ENCODE results near the gene P2RX6. TPM values are rescaled to one million over a fixed set of nuclear protein-coding genes. Genes with fewer than 3 reads are reported as not detected.
A peak's percentile ranks its signal among the peaks of the same experiment; 100 is the strongest.

Gene P2RX6
- total RNA-seq, 5 donors from 2014 or later (not counting 1 experiment from before 2014, with no cell fraction given), result 0.29 to 1.6 (median 1.0) TPM

DNA sequence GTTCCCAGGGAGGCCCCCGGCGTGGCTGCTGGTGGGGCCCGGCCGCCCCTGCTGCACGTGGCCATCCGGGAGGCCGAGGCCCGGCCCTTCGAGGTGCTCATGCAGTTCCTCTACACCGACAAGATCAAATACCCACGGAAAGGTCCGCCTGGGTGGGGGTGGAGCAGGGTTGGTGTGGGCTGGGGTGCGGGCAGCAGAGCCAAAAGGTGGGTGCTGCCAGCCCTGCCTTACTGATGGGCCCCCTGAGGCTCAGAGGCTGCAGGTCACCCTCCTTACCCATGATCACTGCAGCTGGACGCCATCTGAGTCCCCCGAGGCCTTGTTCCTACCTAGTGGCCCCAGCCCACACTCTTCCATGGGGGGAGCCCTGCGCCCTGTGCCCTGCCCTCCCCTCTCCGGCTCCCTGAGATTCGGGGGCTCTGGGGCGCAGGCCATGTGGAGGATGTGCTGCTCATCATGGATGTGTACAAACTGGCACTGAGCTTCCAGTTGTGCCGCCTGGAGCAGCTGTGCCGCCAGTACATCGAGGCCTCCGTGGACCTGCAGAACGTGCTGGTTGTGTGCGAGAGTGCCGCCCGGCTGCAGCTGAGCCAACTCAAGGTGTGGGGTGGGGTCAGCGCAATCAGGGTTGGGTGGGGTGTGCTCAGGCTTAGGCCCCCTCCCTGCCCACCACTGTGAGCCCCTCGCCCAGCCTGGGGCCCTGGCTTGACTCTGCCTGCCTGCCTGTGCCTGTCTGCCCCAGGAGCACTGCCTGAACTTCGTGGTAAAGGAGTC, 20.6 kb upstream of the P2RX6 start:
- H3K36me3 ChIP-seq (ENCODE audit: control insufficient read depth in 2 of 2, extremely low read depth in 1 of 2, insufficient read depth in 1 of 2, low read length in 1 of 2), result peaks cover 15 to 61% of the 10 kb centered on the region in 2 donors
- Mint-ChIP-seq H3K9me3 (no peaks in the 10 kb centered on the region), H3K4me1 (peaks cover 8 to 12% (median 9%) of the 10 kb centered on the region in 3 donors), H3K36me3 (no peaks in the 10 kb centered on the region), H3K27me3 (no peaks in the 10 kb centered on the region), H3K27ac (peak overlapping the region in 1 of 2 donors; percentile 34), H3K4me3 (no peak overlapping the region)
- no peaks in the 10 kb centered on the region for H3K9me3 ChIP-seq
- WGBS (ENCODE audit: insufficient coverage), result 95% methylated on average over 15 of the region's 30 CpGs
- H3K27ac ChIP-seq (ENCODE audit: low read length), result no peak overlapping the region
- ChIA-PET POLR2A (no interaction called here), CTCF (interaction anchor here in 1 of 2 donors (0.6 kb wide), 1 partner anchor 1210 kb away, joined by 4 read pairs; no protein-coding TSS in a partner anchor)
- no peaks in the 10 kb centered on the region for H3K27me3 ChIP-seq (replicated peaks in 1 of 2; ENCODE audit: control insufficient read depth in 2 of 2, extremely low read depth in 1 of 2, insufficient read depth in 2 of 2, low read length in 1 of 2)
- H3K4me3 ChIP-seq (ENCODE audit: control insufficient read depth in 1 of 2, extremely low read depth in 1 of 2, low read length in 1 of 2), result no peak overlapping the region
- H3K4me1 ChIP-seq (ENCODE audit: control insufficient read depth in 1 of 2, extremely low read depth in 1 of 2, insufficient read depth in 2 of 2, low read length in 2 of 2), result peaks cover 0 to 18% of the 10 kb centered on the region in 2 experiments
- ATAC-seq (replicated peaks in 1 of 4), result no peak
- no peak for DNase-seq

DNA sequence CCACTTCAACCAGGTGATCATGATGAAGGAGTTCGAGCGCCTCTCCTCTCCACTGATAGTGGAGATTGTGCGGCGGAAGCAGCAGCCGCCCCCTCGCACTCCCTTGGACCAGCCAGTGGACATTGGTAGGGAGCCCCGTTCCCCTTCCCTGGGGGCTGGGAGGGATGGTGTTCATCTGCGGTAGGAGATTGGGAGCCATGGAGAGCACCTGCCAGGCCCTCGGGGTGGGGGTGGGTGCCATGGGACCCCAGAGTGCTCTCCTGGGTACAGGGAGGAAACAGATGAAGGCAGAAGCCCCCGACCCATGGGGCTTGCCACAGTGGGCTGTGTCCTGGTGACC, 20.1 kb upstream of the P2RX6 start:
- H3K36me3 ChIP-seq (ENCODE audit: control insufficient read depth in 2 of 2, extremely low read depth in 1 of 2, insufficient read depth in 1 of 2, low read length in 1 of 2), result peaks cover 15 to 67% of the 10 kb centered on the region in 2 donors
- Mint-ChIP-seq H3K36me3 (no peaks in the 10 kb centered on the region), H3K4me1 (peaks cover 6 to 12% (median 11%) of the 10 kb centered on the region in 3 donors), H3K27me3 (no peaks in the 10 kb centered on the region), H3K27ac (peak overlapping the region in 1 of 2 donors; percentile 34), H3K4me3 (no peak overlapping the region), H3K9me3 (no peaks in the 10 kb centered on the region)
- POLR2A ChIA-PET, result no interaction called here
- CTCF ChIA-PET, result no interaction called here
- 88% methylated on average over 6 of the region's 10 CpGs for WGBS (ENCODE audit: insufficient coverage)
- peaks cover 0 to 17% of the 10 kb centered on the region in 2 experiments for H3K4me1 ChIP-seq (ENCODE audit: control insufficient read depth in 1 of 2, extremely low read depth in 1 of 2, insufficient read depth in 2 of 2, low read length in 2 of 2)
- no peak overlapping the region for H3K27ac ChIP-seq (ENCODE audit: low read length)
- no peaks in the 10 kb centered on the region for H3K27me3 ChIP-seq (replicated peaks in 1 of 2; ENCODE audit: control insufficient read depth in 2 of 2, extremely low read depth in 1 of 2, insufficient read depth in 2 of 2, low read length in 1 of 2)
- ATAC-seq (replicated peaks in 1 of 4) (no peak), DNase-seq (no peak)
- H3K9me3 ChIP-seq, result no peaks in the 10 kb centered on the region
- H3K4me3 ChIP-seq (ENCODE audit: control insufficient read depth in 1 of 2, extremely low read depth in 1 of 2, low read length in 1 of 2), result no peak overlapping the region

DNA sequence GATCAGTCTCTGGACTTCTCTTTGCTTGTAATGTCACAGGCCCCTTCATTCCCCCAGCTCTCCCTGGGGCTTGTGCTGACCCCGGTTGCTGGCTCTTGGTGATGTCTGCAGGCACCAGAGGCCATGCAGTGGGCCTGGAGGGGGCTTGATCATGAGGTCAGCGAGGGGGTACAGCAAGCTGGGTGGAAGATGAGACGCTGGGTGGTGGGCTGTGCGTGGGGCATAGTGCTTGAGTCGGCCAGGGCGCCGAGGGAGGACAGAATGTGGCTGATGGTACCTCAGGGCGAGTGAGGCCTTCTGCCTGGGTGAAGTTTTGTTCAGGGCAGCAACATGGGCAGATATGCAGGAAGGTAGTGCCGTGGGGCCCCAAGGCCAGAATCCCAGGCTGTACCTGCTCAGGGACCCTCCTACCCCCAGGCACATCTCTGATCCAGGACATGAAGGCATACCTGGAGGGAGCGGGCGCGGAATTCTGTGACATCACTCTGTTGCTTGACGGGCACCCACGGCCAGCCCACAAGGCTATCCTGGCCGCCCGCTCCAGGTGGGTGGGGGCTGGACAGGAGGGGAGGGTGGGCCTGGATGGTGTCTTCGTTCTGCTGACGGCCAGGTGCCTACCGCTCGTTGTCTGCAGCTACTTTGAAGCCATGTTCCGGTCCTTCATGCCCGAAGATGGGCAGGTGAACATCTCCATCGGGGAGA, 19.5 kb upstream of the P2RX6 start:
- Mint-ChIP-seq H3K9me3 (no peaks in the 10 kb centered on the region), H3K27me3 (no peaks in the 10 kb centered on the region), H3K4me3 (no peak overlapping the region), H3K27ac (peak overlapping the region in 1 of 2 donors; percentile 16), H3K36me3 (no peaks in the 10 kb centered on the region), H3K4me1 (peaks cover 12 to 17% (median 15%) of the 10 kb centered on the region in 3 donors)
- Histone ChIP-seq H3K4me3 (ENCODE audit: control insufficient read depth in 1 of 2, extremely low read depth in 1 of 2, low read length in 1 of 2) (no peak overlapping the region), H3K27me3 (replicated peaks in 1 of 2; ENCODE audit: control insufficient read depth in 2 of 2, extremely low read depth in 1 of 2, insufficient read depth in 2 of 2, low read length in 1 of 2) (no peaks in the 10 kb centered on the region), H3K27ac (ENCODE audit: low read length) (no peak overlapping the region), H3K9me3 (no peaks in the 10 kb centered on the region), H3K36me3 (ENCODE audit: control insufficient read depth in 2 of 2, extremely low read depth in 1 of 2, insufficient read depth in 1 of 2, low read length in 1 of 2) (peaks cover 15 to 69% of the 10 kb centered on the region in 2 donors), H3K4me1 (ENCODE audit: control insufficient read depth in 1 of 2, extremely low read depth in 1 of 2, insufficient read depth in 2 of 2, low read length in 2 of 2) (peaks cover 3 to 22% of the 10 kb centered on the region in 2 experiments)
- ChIA-PET CTCF (no interaction called here), POLR2A (no interaction called here)
- no peak for DNase-seq
- no peak for ATAC-seq (replicated peaks in 1 of 4)
- WGBS (ENCODE audit: insufficient coverage), result 95% methylated on average over 17 of the region's 23 CpGs

GRCh38 chr22:20996031-20996410, 18.9 kb upstream of the P2RX6 start:
- H3K4me1 ChIP-seq (ENCODE audit: control insufficient read depth in 1 of 2, extremely low read depth in 1 of 2, insufficient read depth in 2 of 2, low read length in 2 of 2), result peaks cover 7 to 27% of the 10 kb centered on the region in 2 experiments
- no peaks in the 10 kb centered on the region for H3K9me3 ChIP-seq
- Mint-ChIP-seq H3K4me3 (no peak overlapping the region), H3K9me3 (no peaks in the 10 kb centered on the region), H3K27ac (no peak overlapping the region), H3K4me1 (peaks cover 17 to 22% (median 19%) of the 10 kb centered on the region in 3 donors), H3K27me3 (no peaks in the 10 kb centered on the region), H3K36me3 (no peaks in the 10 kb centered on the region)
- H3K27ac ChIP-seq (ENCODE audit: low read length), result no peak overlapping the region
- WGBS (ENCODE audit: insufficient coverage), result 93% methylated on average over 10 of the region's 10 CpGs
- ChIA-PET CTCF (no interaction called here), POLR2A (no interaction called here)
- no peak for DNase-seq
- no peak for ATAC-seq (replicated peaks in 1 of 4)
- H3K4me3 ChIP-seq (ENCODE audit: control insufficient read depth in 1 of 2, extremely low read depth in 1 of 2, low read length in 1 of 2), result no peak overlapping the region
- H3K36me3 ChIP-seq (ENCODE audit: control insufficient read depth in 2 of 2, extremely low read depth in 1 of 2, insufficient read depth in 1 of 2, low read length in 1 of 2), result peaks cover 15 to 65% of the 10 kb centered on the region in 2 donors
- H3K27me3 ChIP-seq (replicated peaks in 1 of 2; ENCODE audit: control insufficient read depth in 2 of 2, extremely low read depth in 1 of 2, insufficient read depth in 2 of 2, low read length in 1 of 2), result peaks cover 0 to under 1% of the 10 kb centered on the region in 2 experiments

DNA sequence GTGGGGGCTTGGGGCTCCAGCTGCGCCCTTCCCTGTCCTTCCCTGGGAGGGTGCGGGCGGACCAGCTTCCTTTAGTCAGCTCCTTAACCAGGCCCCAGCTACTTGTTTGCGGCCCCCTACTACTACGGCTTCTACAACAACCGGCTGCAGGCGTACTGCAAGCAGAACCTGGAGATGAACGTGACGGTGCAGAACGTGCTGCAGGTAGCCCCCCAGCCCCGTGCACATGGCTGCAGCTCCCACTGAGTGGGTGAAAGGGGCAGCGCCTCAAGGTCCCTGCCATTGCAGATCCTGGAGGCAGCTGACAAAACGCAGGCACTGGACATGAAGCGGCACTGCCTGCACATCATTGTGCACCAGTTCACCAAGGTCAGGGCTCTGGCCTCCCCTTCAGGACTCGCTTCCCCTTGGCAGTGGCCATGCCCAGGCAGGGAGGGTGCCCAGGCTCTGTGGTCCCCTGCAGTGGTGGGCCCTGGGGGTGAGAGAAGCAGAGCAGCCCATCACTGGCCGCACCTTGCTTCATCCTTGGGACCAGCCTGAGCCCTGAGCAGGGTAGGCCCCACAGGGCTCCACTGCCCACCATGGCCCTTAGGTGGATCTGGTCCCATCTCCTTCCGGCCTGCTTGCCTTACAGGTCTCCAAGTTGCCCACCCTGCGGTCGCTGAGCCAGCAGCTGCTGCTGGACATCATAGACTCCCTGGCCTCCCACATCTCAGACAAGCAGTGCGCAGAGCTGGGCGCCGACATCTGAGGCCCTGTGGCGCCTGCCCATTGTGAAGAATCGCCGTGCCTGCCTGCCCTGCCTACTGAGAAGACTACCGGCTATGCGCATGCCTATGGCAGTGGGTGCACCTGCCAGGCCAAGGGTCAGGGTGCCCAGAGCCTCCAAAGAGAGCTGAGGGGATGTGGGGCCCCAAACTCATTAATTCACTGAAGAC, 18.1 kb upstream of the P2RX6 start:
- Mint-ChIP-seq H3K27me3 (no peaks in the 10 kb centered on the region), H3K9me3 (no peaks in the 10 kb centered on the region), H3K36me3 (no peaks in the 10 kb centered on the region), H3K27ac (no peak overlapping the region), H3K4me1 (peaks cover 22 to 30% (median 25%) of the 10 kb centered on the region in 3 donors), H3K4me3 (no peak overlapping the region)
- no peak for DNase-seq
- ATAC-seq (replicated peaks in 1 of 4), result no peak
- H3K4me1 ChIP-seq (ENCODE audit: control insufficient read depth in 1 of 2, extremely low read depth in 1 of 2, insufficient read depth in 2 of 2, low read length in 2 of 2), result peaks cover 7 to 33% of the 10 kb centered on the region in 2 experiments
- ChIA-PET POLR2A (no interaction called here), CTCF (no interaction called here)
- no peaks in the 10 kb centered on the region for H3K9me3 ChIP-seq
- no peak overlapping the region for H3K4me3 ChIP-seq (ENCODE audit: control insufficient read depth in 1 of 2, extremely low read depth in 1 of 2, low read length in 1 of 2)
- peaks cover 12 to 63% of the 10 kb centered on the region in 2 donors for H3K36me3 ChIP-seq (ENCODE audit: control insufficient read depth in 2 of 2, extremely low read depth in 1 of 2, insufficient read depth in 1 of 2, low read length in 1 of 2)
- H3K27ac ChIP-seq (ENCODE audit: low read length), result no peak overlapping the region
- H3K27me3 ChIP-seq (replicated peaks in 1 of 2; ENCODE audit: control insufficient read depth in 2 of 2, extremely low read depth in 1 of 2, insufficient read depth in 2 of 2, low read length in 1 of 2), result peaks cover 0 to 2% of the 10 kb centered on the region in 2 experiments
- WGBS (ENCODE audit: insufficient coverage), result 94% methylated on average over 23 of the region's 27 CpGs
